Measurements from ENCODE around the gene EIF4G3. TPM values are rescaled to one million over a fixed set of nuclear protein-coding genes. Genes with fewer than 3 reads are reported as not detected.

EIF4G3 gene
- total and polyA plus RNA-seq, 2 of the 8 experiments (the other 6 are each of a cell fraction or from before 2014, with no cell fraction given) = 47.5 to 66.6 TPM

DNA sequence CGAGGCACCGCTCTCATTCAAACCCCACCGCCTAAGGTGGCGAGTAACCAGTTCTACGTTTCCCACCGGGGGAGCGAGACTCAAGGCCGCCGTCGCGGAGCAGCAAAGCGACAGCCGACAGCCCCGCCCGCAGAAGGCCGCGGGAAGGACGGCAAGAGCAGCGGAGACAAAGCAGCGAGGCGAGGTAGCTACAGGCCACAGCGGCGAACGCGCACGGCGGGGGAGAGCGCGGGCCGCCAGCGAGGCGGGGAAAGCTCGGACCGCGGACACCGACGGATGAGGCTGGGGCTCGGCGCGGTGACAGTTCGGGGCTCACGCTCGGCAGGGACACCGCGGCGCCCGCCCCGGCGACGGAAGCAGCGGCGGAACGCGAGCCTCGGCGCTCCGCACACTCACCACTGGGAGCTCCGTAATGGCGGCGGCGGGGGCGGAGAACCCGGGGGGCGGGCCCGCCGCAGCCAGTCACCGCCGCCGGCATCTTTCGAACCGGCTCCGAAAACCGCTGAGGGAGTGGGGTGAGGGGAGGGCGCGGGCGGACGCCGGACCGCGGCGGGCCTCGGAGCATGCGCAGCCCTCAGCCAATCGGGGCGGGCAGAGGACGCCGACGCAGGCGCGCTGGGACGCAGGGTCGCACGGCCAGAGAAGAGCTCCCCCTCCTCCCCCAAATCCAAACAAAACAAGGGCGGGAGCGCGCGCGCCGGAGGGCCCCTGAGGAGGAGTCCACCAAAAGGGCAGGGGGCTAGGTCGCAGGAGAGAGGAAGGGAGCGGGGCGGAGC, 390.3 kb downstream of the EIF4G3 start (continued):
- TF ChIP-seq, protein P1, sequence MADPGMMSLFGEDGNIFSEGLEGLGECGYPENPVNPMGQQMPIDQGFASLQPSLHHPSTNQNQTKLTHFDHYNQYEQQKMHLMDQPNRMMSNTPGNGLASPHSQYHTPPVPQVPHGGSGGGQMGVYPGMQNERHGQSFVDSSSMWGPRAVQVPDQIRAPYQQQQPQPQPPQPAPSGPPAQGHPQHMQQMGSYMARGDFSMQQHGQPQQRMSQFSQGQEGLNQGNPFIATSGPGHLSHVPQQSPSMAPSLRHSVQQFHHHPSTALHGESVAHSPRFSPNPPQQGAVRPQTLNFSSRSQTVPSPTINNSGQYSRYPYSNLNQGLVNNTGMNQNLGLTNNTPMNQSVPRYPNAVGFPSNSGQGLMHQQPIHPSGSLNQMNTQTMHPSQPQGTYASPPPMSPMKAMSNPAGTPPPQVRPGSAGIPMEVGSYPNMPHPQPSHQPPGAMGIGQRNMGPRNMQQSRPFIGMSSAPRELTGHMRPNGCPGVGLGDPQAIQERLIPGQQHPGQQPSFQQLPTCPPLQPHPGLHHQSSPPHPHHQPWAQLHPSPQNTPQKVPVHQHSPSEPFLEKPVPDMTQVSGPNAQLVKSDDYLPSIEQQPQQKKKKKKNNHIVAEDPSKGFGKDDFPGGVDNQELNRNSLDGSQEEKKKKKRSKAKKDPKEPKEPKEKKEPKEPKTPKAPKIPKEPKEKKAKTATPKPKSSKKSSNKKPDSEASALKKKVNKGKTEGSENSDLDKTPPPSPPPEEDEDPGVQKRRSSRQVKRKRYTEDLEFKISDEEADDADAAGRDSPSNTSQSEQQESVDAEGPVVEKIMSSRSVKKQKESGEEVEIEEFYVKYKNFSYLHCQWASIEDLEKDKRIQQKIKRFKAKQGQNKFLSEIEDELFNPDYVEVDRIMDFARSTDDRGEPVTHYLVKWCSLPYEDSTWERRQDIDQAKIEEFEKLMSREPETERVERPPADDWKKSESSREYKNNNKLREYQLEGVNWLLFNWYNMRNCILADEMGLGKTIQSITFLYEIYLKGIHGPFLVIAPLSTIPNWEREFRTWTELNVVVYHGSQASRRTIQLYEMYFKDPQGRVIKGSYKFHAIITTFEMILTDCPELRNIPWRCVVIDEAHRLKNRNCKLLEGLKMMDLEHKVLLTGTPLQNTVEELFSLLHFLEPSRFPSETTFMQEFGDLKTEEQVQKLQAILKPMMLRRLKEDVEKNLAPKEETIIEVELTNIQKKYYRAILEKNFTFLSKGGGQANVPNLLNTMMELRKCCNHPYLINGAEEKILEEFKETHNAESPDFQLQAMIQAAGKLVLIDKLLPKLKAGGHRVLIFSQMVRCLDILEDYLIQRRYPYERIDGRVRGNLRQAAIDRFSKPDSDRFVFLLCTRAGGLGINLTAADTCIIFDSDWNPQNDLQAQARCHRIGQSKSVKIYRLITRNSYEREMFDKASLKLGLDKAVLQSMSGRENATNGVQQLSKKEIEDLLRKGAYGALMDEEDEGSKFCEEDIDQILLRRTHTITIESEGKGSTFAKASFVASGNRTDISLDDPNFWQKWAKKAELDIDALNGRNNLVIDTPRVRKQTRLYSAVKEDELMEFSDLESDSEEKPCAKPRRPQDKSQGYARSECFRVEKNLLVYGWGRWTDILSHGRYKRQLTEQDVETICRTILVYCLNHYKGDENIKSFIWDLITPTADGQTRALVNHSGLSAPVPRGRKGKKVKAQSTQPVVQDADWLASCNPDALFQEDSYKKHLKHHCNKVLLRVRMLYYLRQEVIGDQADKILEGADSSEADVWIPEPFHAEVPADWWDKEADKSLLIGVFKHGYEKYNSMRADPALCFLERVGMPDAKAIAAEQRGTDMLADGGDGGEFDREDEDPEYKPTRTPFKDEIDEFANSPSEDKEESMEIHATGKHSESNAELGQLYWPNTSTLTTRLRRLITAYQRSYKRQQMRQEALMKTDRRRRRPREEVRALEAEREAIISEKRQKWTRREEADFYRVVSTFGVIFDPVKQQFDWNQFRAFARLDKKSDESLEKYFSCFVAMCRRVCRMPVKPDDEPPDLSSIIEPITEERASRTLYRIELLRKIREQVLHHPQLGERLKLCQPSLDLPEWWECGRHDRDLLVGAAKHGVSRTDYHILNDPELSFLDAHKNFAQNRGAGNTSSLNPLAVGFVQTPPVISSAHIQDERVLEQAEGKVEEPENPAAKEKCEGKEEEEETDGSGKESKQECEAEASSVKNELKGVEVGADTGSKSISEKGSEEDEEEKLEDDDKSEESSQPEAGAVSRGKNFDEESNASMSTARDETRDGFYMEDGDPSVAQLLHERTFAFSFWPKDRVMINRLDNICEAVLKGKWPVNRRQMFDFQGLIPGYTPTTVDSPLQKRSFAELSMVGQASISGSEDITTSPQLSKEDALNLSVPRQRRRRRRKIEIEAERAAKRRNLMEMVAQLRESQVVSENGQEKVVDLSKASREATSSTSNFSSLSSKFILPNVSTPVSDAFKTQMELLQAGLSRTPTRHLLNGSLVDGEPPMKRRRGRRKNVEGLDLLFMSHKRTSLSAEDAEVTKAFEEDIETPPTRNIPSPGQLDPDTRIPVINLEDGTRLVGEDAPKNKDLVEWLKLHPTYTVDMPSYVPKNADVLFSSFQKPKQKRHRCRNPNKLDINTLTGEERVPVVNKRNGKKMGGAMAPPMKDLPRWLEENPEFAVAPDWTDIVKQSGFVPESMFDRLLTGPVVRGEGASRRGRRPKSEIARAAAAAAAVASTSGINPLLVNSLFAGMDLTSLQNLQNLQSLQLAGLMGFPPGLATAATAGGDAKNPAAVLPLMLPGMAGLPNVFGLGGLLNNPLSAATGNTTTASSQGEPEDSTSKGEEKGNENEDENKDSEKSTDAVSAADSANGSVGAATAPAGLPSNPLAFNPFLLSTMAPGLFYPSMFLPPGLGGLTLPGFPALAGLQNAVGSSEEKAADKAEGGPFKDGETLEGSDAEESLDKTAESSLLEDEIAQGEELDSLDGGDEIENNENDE (IDR thresholded peaks at IDR 0.05; ENCODE audit: insufficient replicate concordance, low read length) = no peak
- TF ChIP-seq SRF (IDR thresholded peaks at IDR 0.05; ENCODE audit: low read depth, low read length) (no peak), TAF1 (IDR thresholded peaks at IDR 0.05; ENCODE audit: low read depth, low read length) (peak; percentile 73), GABPA (IDR thresholded peaks at IDR 0.05; ENCODE audit: borderline replicate concordance, insufficient read depth, low read length) (no peak), EZH2 (IDR thresholded peaks at IDR 0.05; ENCODE audit: low read depth, low read length, severe bottlenecking) (no peak), RBBP5 (IDR thresholded peaks at IDR 0.05; ENCODE audit: borderline replicate concordance, low read depth, low read length) (peak; percentile 98), GTF2F1 (IDR thresholded peaks at IDR 0.05; ENCODE audit: borderline replicate concordance, low read depth, low read length) (peak; percentile 39; the same call in 1 of the 2 replicates)
- TF ChIP-seq, protein P2, sequence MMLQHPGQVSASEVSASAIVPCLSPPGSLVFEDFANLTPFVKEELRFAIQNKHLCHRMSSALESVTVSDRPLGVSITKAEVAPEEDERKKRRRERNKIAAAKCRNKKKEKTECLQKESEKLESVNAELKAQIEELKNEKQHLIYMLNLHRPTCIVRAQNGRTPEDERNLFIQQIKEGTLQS (IDR thresholded peaks at IDR 0.05; ENCODE audit: insufficient read depth, low read depth, low read length) = no peak
